Endodermal cell (in vitro differentiated cells): ENCODE results near the gene PGC. TPM values are rescaled to one million over a fixed set of nuclear protein-coding genes. Genes with fewer than 3 reads are reported as not detected.

Source experiments
- DNase-seq: peaks from one replicate; pipeline ENCODE4 v3.0.0-alpha.2; 2017
- H3K27ac ChIP-seq: 2 replicates; pipeline ENCODE4 v1.5.1; 2013; ENCODE audit warnings: mild to moderate bottlenecking, low read depth, low read length, moderate library complexity
- H3K27me3 ChIP-seq: 2 replicates; pipeline ENCODE4 v1.6.1; 2013; ENCODE audit warnings: mild to moderate bottlenecking, low read length, moderate library complexity; ENCODE audit not compliant: insufficient read depth, control insufficient read depth, poor library complexity, severe bottlenecking
- H3K36me3 ChIP-seq: 2 replicates; pipeline ENCODE4 v1.7.0; 2013; ENCODE audit warnings: mild to moderate bottlenecking, low read length, moderate library complexity; ENCODE audit not compliant: control insufficient read depth, insufficient read depth
- H3K4me1 ChIP-seq: one replicate; pipeline ENCODE4 v1.7.0; 2013; ENCODE audit warnings: low read length; ENCODE audit not compliant: control insufficient read depth, insufficient read depth
- H3K4me3 ChIP-seq: 2 replicates; pipeline ENCODE4 v1.5.1; 2013; ENCODE audit warnings: mild to moderate bottlenecking, low read length, moderate library complexity
- H3K9ac ChIP-seq: 2 replicates; pipeline ENCODE4 v1.6.1; 2013; ENCODE audit warnings: mild to moderate bottlenecking, low read length, moderate library complexity; ENCODE audit not compliant: poor library complexity, severe bottlenecking; ENCODE audit errors: extremely low read depth
- H3K9me3 ChIP-seq: 2 replicates; pipeline ENCODE4 v1.6.1; 2013; ENCODE audit warnings: mild to moderate bottlenecking, low read length, moderate library complexity; ENCODE audit not compliant: control insufficient read depth
- H3K27ac Mint-ChIP-seq: 2 replicates; pipeline ENCODE4 v1.8.0; 2020; ENCODE audit warnings: mixed read lengths
- H3K27me3 Mint-ChIP-seq: 2 replicates; pipeline ENCODE4 v1.8.0; 2021; ENCODE audit warnings: mild to moderate bottlenecking, mixed read lengths; ENCODE audit not compliant: insufficient read depth
- H3K36me3 Mint-ChIP-seq: 2 replicates; pipeline ENCODE4 v1.8.0; 2020; ENCODE audit warnings: low read depth, mixed read lengths
- H3K4me1 Mint-ChIP-seq: 2 replicates; pipeline ENCODE4 v1.8.0; 2020; ENCODE audit warnings: mixed read lengths
- H3K4me3 Mint-ChIP-seq: 2 replicates; pipeline ENCODE4 v1.8.0; 2020; ENCODE audit warnings: mild to moderate bottlenecking, moderate library complexity, mixed read lengths
- H3K9me3 Mint-ChIP-seq: 2 replicates; pipeline ENCODE4 v1.8.0; 2020; ENCODE audit warnings: mild to moderate bottlenecking, mixed read lengths
- CTCF ChIP-seq: fragments of 200-600 bp; sonication (generic); conservative IDR thresholded peaks from 2 replicates; pipeline ENCODE4 v1.5.0; 2021; ENCODE audit warnings: antibody characterized with exemption, mild to moderate bottlenecking
- WGBS, 2 experiments: methylation state at CpG; one replicate each; pipeline versions ENCODE4 v1.1.5 to v1.1.7; 2013; ENCODE audit warnings: missing lambda C conversion rate in 2 of 2, mixed read lengths in 1 of 2; ENCODE audit not compliant: insufficient coverage in 1 of 2, insufficient read length in 1 of 2; 5-methylcytosine and 5-hydroxymethylcytosine counted together
- total RNA-seq, 2 donors: library from RNA; stranded (reverse); fragmentation: NEBNext Ultra II Directional in 1 of 2; extraction: Animal tissue kit (Norgen Biotek cat#: 25700) in 1 of 2; gene quantifications; 2 replicates in 1 of 2; 3 replicates in 1 of 2; pipeline ENCODE4 v1.2.1, GENCODE V29; 2021

PGC gene
- total RNA-seq, 2 donors from 2014 or later, result not detected

GRCh38 chr6:41739041-41739440 is 8.2 kb downstream of the PGC start:
- no peaks in the 10 kb centered on the region for H3K36me3 Mint-ChIP-seq
- H3K27ac ChIP-seq, result no peak overlapping the region
- H3K27me3 ChIP-seq, result no peaks in the 10 kb centered on the region
- no peaks in the 10 kb centered on the region for H3K4me1 ChIP-seq
- no peak overlapping the region for H3K4me3 ChIP-seq
- no peaks in the 10 kb centered on the region for H3K9me3 ChIP-seq
- DNase-seq, result no peak
- peaks cover 10% of the 10 kb centered on the region for H3K27me3 Mint-ChIP-seq
- no peak for TF ChIP-seq CTCF
- H3K4me1 Mint-ChIP-seq, result peaks cover 2% of the 10 kb centered on the region
- no peaks in the 10 kb centered on the region for H3K36me3 ChIP-seq
- no peaks in the 10 kb centered on the region for H3K9me3 Mint-ChIP-seq
- 83 to 84% methylated on average over 1 to 4 of the region's 4 CpGs for WGBS, 2 experiments
- H3K27ac Mint-ChIP-seq, result no peak overlapping the region
- no peak overlapping the region for H3K4me3 Mint-ChIP-seq
- no peak overlapping the region for H3K9ac ChIP-seq

- Histone ChIP-seq H3K4me1 (peaks cover 3% of the 10 kb centered on the region), H3K9ac (no peak overlapping the region), H3K9me3 (no peaks in the 10 kb centered on the region), H3K4me3 (no peak overlapping the region), H3K27ac (no peak overlapping the region), H3K36me3 (no peaks in the 10 kb centered on the region), H3K27me3 (peaks cover 13% of the 10 kb centered on the region)
- 94% methylated on average over 4 of the region's 6 CpGs; no CpG with 5 or more reads in 1 of the 2 experiments for WGBS, 2 experiments
- no peak for DNase-seq
- Mint-ChIP-seq H3K27ac (no peak overlapping the region), H3K4me1 (peaks cover 8% of the 10 kb centered on the region), H3K36me3 (no peaks in the 10 kb centered on the region), H3K4me3 (no peak overlapping the region), H3K9me3 (no peaks in the 10 kb centered on the region), H3K27me3 (peaks cover 19% of the 10 kb centered on the region)
- TF ChIP-seq CTCF, result no peak
Measured at GRCh38 chr6:41737591-41738130, 9.5 kb downstream of the PGC start.

- H3K9me3 Mint-ChIP-seq, result no peaks in the 10 kb centered on the region
- no peak overlapping the region for H3K4me3 Mint-ChIP-seq
- Histone ChIP-seq H3K27ac (no peak overlapping the region), H3K36me3 (no peaks in the 10 kb centered on the region), H3K4me3 (no peak overlapping the region), H3K9me3 (no peaks in the 10 kb centered on the region), H3K9ac (no peak overlapping the region), H3K4me1 (peaks cover 3% of the 10 kb centered on the region), H3K27me3 (peaks cover 17% of the 10 kb centered on the region)
- no peak for DNase-seq
- peaks cover 12% of the 10 kb centered on the region for H3K4me1 Mint-ChIP-seq
- no peak for TF ChIP-seq CTCF
- H3K36me3 Mint-ChIP-seq, result no peaks in the 10 kb centered on the region
- H3K27ac Mint-ChIP-seq, result no peak overlapping the region
- 89 to 92% methylated on average over 12 to 13 of the region's 13 CpGs for whole genome bisulfite sequencing, 2 experiments
- H3K27me3 Mint-ChIP-seq, result peaks cover 19% of the 10 kb centered on the region
Measured at GRCh38 chr6:41736800-41737555, 10.2 kb downstream of the PGC start.
